Left cardiac atrium (tissue), 2 donors: ENCODE results near the gene PLCXD1. TPM values are rescaled to one million over a fixed set of nuclear protein-coding genes. Genes with fewer than 3 reads are reported as not detected.

Experiments used
- total RNA-seq, 2 donors: library from RNA; stranded (reverse); fragmentation: NEBNext Ultra II Directional; extraction: Animal tissue kit (Norgen Biotek cat#: 25700); gene quantifications; one replicate each; pipeline ENCODE4 v1.2.1, GENCODE V29; 2021
- donor health status: DM: no; HTN: yes; CAD: no; lungs with severe emphysema.
- donor health status: DM: yes; HTN: yes; CAD: no.

Gene PLCXD1
- total RNA-seq, 2 donors from 2014 or later, result 2.9 to 13.7 TPM

Other genes starting within 250 kb of the PLCXD1 start
- 10 to 100 TPM; 48.0 to 55.6 TPM for gene GTPBP6, start 37.4 kb downstream of the PLCXD1 start, total RNA-seq
- gene PPP2R3B, start 105.5 kb downstream of the PLCXD1 start, total RNA-seq, result 100 to 1,000 TPM; 104 to 114 TPM